ENCODE data around the gene SPACA4. TPM values are rescaled to one million over a fixed set of nuclear protein-coding genes. Genes with fewer than 3 reads are reported as not detected.
"Not testable (repeated sequence)": the region's sequence is repeated elsewhere in the genome, so short reads cannot be mapped to it uniquely, and the experiment has no call there.

Gene SPACA4
- total RNA-seq, 1 donor from 2014 or later, result not detected

DNA sequence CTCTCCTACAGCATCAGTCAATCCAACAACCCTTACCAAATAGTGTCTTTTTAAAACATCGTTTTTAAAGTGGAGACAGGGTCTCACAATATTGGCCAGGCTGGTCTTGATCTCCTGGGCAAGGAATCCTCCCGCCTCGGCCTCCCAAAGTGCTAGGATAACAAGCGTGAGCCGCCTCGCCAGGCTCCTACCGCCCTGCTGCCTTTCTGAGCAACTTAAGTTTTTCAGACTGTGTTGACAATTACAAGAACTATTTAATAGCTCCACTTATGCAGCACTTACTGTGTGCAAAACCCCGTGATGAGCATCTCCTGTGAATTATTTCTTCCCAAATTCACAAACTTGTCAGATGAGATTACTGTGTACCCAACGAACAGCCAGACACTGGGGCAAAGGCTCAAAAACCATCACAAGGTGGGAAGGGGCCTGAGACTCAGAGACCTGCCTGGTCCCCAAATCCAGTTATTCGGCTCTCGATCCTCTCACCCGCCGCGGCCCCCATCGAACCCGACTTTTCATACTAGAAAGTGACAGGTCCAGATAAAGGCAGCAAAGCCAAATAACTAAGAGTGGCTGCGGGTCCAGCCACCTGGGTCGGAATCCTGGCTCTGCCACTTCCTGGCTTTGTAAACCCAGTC is 11.9 kb downstream of the SPACA4 start:
- no peak for DNase-seq (ENCODE audit: low read depth, low spot score)

DNA sequence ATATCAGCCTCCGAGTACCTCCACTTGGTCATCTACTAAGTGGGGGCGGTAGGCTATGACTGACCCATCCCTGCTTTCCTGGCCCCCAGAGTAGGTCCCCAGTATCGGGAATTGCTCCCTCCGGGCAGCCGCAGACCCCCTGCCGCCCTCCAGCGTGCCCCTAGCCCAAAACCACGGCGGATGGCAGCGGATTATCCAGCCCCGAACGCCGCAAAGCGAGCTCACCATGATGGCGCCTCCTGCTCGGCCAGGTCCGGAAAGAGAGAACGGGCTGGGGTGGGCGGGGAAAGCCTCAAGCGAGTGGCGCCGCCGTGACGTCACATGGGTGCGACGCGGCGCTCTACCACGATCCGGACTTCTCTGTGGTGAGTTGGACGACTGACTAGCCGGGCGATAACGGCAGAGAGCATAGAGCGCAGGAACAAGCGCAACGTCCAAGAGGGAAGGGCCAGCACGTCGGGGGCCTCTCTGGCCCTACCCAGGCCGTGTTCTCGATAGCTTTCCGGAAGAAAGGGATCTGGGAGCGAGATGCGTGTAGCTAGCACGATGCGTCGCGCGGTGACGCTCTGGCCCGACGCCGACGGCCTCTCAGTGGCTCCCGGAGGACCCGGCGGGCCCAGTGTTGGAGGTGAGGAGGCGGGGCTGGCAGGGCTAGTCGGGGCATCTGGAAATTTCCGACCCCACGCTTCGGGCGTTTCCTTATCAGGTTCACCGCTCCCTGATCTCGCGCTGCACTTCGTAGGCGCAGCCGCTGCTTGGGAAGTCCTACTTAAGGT is 12.6 kb downstream of the SPACA4 start, which contains the start of the genes RPL18 and SPHK2:
RPL18 (minus strand) TSS at position 263 of the 776 bp plus-strand sequence; CDS start at position 228, 35 bp downstream.
SPHK2 (plus strand) TSS at position 591 of the 776 bp plus-strand sequence. CDS start 1,009 bp downstream, outside the sequence.
- peak; percentile 100 for DNase-seq (ENCODE audit: low read depth, low spot score)

DNA sequence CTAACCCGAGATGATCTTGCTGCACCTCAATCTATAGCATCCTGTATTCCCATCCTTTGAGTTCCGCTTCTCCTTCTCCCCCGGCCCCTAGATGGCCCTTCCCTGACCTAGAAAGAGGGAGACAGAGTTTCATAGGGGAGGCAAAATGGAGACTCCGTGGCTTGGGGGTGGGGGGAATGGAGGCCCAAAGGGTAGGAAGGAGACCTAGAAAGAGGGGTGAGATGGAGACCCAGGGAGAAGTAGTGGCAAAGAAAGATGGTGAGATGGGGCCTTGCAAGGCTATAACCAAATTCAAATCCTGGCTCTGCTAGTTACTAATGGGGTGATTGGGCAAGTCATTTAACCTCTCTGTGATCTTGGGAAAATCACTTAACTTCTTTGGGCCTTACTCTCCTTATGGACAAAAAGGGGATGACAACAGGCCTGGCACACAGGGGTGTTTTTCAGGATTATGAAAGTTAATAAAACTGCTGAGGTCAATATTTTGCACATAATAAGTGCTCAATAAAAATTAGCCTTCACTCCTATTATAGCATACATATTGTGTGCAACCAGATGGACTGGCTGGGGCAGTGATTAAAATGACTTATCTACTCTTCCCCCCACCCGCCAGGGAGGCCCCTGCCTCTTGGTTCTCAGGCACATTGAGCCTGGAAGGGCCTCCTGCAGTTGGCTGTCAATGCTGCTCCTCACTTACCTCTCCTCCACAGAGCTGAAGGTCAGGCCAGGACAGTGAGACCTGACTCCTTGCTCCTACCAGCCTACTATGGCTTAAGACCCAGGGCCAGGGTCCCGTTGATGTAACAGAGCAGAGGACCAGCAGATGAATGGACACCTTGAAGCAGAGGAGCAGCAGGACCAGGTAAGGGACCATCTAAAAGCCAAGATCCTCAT is 13.4 kb downstream of the SPACA4 start:
- DNase-seq (ENCODE audit: low read depth, low spot score), result no peak

DNA sequence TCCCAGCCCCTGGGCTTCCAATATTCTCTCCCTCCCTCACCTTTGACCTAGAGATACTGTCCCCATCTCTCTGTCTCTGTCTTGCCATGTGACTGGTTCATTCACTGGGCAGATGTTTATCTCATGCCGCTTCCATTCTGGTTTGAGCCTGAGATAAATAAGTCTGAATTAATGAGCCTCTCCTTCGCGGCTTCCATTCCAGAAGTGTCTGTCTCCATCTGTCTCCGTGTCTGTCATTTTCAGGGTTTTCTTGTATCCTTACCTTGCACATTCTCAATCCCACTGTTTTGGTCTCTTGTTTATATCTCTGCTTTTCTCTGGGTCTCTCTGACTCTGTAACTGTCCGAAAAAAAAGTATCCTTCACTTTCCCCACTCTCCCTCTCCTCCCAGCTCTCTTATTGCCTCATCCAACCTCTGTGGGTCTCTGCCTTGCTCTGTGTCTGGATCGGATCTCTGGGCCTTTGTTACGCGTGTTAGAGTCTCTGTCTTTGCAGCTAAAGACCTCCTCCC is 17.1 kb downstream of the SPACA4 start:
- DNase-seq (ENCODE audit: low read depth, low spot score), result no peak

DNA sequence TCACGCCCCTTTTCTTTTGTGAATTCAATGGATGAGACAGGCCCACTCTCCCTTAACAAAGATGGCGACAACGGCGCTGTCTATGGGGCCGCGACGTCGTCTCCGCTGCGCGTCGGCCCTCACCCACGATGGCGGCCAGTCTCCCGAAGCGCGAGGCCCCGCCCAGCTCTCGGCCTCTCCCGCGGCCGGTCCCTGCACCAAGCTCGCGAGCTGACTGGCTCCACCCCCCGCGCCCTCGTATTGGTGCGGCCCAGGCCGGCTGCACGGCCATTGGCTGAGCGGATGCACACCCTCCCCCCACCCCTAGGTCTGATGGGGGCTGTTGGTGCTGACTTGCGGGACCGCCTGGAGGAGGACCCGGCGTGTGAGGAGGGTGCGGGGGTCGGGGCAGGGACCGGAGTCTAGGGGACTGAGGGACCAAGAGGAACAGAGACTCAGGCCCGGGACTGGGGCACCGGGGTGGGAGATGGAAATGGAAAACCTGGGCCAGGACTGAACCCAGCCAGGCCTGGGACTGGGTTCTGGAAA is 17.6 kb downstream of the SPACA4 start:
- DNase-seq (ENCODE audit: low read depth, low spot score), result peak; percentile 93

DNA sequence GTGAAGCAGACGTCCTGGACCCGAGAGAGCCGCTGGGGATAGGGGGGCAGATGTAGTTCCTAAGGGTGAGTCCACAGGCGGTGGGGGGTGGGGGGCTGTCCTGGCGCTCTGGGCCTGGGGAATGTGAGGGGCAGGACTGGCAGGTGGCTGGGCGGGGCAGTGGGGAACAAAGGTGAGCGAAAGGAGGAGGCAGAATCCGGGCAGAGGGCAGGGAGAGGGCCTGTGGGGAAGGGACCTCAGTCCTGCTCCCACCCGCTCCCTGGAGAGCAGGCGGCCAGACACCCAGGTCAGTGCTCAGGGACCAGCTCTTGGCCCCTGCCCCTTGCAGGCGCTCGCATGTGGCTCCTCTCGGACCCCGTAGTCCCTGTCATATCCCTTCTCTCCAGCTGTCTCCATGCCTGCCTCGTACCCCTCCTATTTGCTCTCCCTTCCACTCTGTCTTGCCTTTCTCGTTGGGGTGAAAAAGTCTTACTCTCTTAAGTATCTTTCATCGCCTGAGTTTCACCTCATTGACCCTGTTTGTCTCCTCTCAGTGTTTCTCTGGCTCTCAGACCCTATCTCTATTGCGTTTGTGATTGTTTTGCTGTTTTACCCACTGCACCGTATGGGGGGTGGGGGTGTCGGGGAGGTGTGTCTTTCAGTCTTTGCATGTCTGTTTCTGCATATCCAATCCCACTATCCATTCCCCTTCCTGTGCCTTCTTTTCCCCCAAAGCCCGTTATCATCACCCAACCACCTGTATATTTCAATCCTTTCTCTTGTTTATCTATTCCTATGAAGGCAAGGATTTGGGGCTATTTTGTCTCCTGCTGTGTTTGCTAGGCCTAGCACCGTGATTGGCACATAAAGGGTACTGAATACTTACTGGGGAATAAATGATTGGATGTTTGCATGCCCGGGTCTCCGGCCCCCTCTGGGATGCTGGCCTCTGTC is 18.5 kb downstream of the SPACA4 start:
- DNase-seq (ENCODE audit: low read depth, low spot score), result no peak

DNA sequence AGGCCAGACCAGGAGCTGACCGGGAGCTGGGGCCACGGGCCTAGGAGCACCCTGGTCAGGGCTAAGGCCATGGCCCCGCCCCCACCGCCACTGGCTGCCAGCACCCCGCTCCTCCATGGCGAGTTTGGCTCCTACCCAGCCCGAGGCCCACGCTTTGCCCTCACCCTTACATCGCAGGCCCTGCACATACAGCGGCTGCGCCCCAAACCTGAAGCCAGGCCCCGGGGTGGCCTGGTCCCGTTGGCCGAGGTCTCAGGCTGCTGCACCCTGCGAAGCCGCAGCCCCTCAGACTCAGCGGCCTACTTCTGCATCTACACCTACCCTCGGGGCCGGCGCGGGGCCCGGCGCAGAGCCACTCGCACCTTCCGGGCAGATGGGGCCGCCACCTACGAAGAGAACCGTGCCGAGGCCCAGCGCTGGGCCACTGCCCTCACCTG is 19.4 kb downstream of the SPACA4 start:
- no peak for DNase-seq (ENCODE audit: low read depth, low spot score)

DNA sequence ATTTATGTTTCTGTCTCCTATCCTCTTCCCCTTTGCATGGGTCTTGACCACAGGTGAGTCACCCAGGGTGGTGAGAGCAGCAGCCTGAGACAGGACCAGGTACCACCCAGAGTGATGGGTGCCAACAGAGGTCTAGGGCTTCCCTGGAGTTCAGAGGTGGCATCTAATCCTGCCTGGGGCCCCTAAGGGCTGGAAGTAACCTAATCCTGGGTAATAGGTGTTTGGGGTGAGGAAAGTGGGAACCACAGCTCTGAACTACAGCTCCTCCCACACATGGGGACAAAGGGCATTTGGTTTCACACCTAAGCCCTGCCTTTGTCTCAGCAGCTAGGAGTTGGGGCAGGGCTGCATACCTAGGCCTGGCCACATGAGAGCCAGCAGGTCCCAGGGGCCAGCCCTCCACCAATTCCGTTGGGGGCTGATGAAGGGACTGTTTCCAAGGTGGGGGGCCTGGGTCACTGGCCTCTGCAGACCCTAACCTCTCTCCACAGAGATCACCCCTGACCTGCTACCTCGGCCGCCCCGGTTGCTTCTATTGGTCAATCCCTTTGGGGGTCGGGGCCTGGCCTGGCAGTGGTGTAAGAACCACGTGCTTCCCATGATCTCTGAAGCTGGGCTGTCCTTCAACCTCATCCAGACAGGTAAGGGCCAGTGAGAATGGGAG is 20.8 kb downstream of the SPACA4 start:
- DNase-seq (ENCODE audit: low read depth, low spot score), result no peak

DNA sequence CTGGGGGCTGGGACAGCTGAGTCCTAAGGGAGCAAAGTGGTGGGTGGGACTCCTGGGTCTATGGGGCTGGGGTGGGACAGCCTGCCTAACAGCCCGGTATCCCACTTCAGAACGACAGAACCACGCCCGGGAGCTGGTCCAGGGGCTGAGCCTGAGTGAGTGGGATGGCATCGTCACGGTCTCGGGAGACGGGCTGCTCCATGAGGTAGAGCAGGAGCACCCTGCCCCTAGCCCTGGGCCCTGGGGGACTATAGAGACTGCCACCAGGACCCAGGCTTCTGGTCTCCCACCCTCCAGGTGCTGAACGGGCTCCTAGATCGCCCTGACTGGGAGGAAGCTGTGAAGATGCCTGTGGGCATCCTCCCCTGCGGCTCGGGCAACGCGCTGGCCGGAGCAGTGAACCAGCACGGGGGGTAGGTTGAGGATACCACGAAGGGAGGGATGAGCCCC is 21.3 kb downstream of the SPACA4 start:
- DNase-seq (ENCODE audit: low read depth, low spot score), result no peak

DNA sequence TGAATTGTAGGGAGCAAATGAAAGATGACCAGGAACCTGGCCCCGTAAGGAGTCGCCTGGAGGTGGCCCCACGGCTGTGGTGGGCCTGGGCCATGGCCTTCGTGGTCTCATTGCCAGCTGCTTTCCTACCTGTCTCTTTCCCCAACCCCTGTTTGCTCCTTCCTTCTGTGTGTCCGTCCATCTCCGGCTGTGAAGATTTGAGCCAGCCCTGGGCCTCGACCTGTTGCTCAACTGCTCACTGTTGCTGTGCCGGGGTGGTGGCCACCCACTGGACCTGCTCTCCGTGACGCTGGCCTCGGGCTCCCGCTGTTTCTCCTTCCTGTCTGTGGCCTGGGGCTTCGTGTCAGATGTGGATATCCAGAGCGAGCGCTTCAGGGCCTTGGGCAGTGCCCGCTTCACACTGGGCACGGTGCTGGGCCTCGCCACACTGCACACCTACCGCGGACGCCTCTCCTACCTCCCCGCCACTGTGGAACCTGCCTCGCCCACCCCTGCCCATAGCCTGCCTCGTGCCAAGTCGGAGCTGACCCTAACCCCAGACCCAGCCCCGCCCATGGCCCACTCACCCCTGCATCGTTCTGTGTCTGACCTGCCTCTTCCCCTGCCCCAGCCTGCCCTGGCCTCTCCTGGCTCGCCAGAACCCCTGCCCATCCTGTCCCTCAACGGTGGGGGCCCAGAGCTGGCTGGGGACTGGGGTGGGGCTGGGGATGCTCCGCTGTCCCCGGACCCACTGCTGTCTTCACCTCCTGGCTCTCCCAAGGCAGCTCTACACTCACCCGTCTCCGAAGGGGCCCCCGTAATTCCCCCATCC is 22.1 kb downstream of the SPACA4 start:
- DNase-seq (ENCODE audit: low read depth, low spot score), result no peak

DNA sequence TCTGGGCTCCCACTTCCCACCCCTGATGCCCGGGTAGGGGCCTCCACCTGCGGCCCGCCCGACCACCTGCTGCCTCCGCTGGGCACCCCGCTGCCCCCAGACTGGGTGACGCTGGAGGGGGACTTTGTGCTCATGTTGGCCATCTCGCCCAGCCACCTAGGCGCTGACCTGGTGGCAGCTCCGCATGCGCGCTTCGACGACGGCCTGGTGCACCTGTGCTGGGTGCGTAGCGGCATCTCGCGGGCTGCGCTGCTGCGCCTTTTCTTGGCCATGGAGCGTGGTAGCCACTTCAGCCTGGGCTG is 22.7 kb downstream of the SPACA4 start:
- DNase-seq (ENCODE audit: low read depth, low spot score), result no peak

DNA sequence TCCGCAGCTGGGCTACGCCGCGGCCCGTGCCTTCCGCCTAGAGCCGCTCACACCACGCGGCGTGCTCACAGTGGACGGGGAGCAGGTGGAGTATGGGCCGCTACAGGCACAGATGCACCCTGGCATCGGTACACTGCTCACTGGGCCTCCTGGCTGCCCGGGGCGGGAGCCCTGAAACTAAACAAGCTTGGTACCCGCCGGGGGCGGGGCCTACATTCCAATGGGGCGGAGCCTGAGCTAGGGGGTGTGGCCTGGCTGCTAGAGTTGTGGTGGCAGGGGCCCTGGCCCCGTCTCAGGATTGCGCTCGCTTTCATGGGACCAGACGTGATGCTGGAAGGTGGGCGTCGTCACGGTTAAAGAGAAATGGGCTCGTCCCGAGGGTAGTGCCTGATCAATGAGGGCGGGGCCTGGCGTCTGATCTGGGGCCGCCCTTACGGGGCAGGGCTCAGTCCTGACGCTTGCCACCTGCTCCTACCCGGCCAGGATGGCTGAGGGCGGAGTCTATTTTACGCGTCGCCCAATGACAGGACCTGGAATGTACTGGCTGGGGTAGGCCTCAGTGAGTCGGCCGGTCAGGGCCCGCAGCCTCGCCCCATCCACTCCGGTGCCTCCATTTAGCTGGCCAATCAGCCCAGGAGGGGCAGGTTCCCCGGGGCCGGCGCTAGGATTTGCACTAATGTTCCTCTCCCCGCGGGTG is 23.2 kb downstream of the SPACA4 start:
- DNase-seq (ENCODE audit: low read depth, low spot score), result no peak

DNA sequence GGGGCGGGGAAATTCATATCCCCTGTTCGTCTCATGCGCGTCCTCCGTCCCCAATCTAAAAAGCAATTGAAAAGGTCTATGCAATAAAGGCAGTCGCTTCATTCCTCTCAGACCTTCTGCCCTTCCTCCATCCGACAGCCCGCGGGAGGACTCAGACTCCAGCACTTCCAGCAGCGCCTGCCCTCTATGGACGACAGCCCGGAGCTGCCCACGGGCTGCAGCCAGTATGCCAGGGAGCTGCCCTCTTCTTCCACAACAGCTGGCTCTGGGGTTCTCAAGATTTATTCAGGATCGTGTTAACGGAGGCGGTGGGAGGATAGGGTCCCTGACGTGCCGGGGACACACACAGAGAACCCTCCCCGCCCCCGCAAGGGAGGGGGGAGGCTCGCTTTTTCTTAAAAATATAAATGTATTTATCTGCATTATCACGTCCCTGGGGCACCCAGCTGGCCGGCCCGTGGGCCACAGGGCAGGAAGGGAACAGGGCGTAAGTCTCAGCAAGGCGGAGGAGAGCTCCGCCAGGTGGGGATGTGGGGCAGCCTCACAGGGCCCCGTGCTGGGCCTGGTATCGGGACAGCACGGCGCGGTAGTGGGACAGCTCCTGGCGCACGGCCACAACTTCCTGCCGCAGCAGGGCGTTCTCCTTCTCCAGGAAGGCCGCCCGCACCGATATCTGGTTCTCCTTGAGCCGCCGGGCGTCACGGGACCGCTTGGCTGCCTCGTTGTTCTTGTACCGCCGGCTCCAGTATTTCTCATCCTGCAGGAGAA is 23.9 kb downstream of the SPACA4 start:
- no peak for DNase-seq (ENCODE audit: low read depth, low spot score)

DNA sequence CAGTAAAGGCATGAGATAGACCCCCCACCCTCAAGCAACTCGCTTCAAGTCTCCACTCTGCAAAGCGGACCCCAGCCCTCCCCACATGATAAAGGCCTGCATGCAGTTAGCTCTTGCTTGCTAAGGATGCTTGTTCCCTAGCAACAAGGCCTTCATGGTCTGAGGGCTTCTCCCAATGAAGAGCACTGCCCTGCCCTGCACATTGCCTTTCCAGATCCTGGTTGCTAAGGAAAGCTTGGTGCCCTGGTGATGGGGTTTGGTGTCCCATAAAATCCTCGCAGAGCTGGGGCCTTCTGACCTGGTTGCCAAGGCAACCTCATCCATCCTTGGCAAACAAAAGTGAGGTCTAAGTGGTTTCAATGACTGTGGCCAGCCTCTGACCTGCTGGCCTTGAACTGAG is 24.7 kb downstream of the SPACA4 start:
- no peak for DNase-seq (ENCODE audit: low read depth, low spot score)

DNA sequence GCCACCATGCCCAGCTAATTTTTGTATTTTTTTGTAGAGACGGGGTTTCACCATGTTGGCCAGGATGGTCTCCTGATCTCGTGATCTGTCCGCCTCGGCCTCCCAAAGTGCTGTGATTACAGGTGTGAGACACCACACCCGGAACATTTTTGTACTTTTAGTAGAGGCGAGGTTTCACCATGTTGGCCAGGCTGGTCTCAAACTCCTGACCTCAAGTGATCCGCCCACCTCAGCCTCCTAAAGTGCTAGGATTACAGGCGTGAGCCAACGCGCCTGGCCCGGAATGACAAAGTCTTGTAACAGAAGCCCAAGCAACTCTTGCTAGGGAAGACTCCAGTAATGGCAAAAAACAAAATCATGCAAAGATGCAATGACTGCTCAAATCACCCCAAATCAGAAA is 25.7 kb downstream of the SPACA4 start:
- DNase-seq (ENCODE audit: low read depth, low spot score), result not testable (repeated sequence)

DNA sequence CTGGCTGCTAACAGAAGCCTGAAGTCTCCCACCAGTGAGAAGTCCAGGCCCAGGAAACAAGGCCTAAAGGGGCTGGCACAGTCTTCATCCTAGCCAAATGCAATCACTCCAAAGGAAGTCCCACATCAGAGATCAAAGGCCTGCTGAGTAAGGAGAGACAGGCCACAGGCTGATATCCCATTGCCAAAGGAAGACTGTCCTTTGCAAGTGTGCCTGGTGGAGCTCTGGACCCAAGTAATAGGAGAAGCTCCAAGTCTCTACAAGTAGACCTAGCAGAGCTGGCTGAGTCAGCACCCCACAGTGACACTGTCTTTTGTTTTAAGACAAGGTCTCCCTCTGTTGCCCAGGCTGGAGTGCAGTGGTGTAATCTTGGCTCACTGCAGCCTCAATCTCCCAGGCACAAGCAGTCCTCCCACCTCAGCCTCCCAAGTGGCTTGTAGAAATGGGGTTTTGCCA is 26.2 kb downstream of the SPACA4 start:
- DNase-seq (ENCODE audit: low read depth, low spot score), result no peak
